Stimulated activated CD4-positive, alpha-beta T cell treated with anti-CD3 and anti-CD28 coated beads, TNF-alpha, amount 100 ng/mL, for 24 hours (primary cell): ENCODE data around the gene LGALS9.

Source experiments
- DNase-seq, 3 experiments: peaks; one replicate each; pipeline ENCODE4 v3.0.0-alpha.2; 2020; ENCODE audit warnings: low read depth in 3 of 3

Gene LGALS9

GRCh38 chr17:27603421-27603770 is 27.6 kb upstream of the LGALS9 start:
- DNase-seq = no peak

GRCh38 chr17:27603880-27604794 is 26.9 kb upstream of the LGALS9 start:
- DNase-seq = no peak

GRCh38 chr17:27605409-27605808 is 25.6 kb upstream of the LGALS9 start:
- DNase-seq = no peak

GRCh38 chr17:27607521-27608091 is 23.4 kb upstream of the LGALS9 start:
- DNase-seq = no peak

GRCh38 chr17:27608328-27609230 is 22.4 kb upstream of the LGALS9 start:
- DNase-seq = no peak

GRCh38 chr17:27609611-27610303 is 21.2 kb upstream of the LGALS9 start:
- no peak for DNase-seq

GRCh38 chr17:27610304-27610677 is 20.7 kb upstream of the LGALS9 start:
- no peak for DNase-seq

- no peak for DNase-seq
Measured at GRCh38 chr17:27612160-27612770, 18.7 kb upstream of the LGALS9 start.

GRCh38 chr17:27613433-27613832 is 17.6 kb upstream of the LGALS9 start:
- no peak for DNase-seq

- no peak for DNase-seq
Measured at GRCh38 chr17:27615121-27615520, 15.9 kb upstream of the LGALS9 start.

- DNase-seq = no peak
Measured at GRCh38 chr17:27616414-27616813, 14.6 kb upstream of the LGALS9 start.

- DNase-seq = no peak
Measured at GRCh38 chr17:27618417-27618816, 12.6 kb upstream of the LGALS9 start.

- DNase-seq = no peak
Measured at GRCh38 chr17:27620721-27621120, 10.3 kb upstream of the LGALS9 start.

GRCh38 chr17:27621536-27621935 is 9.5 kb upstream of the LGALS9 start:
- DNase-seq = no peak

- no peak for DNase-seq
Measured at GRCh38 chr17:27621942-27622559, 8.9 kb upstream of the LGALS9 start.

GRCh38 chr17:27622986-27623385 is 8.0 kb upstream of the LGALS9 start:
- DNase-seq = no peak

- DNase-seq = no peak
Measured at GRCh38 chr17:27623614-27624013, 7.4 kb upstream of the LGALS9 start.

GRCh38 chr17:27624539-27624938 is 6.4 kb upstream of the LGALS9 start:
- no peak for DNase-seq

GRCh38 chr17:27625856-27626255 is 5.1 kb upstream of the LGALS9 start:
- no peak for DNase-seq

- DNase-seq = no peak
Measured at GRCh38 chr17:27627514-27627913, 3.5 kb upstream of the LGALS9 start.

GRCh38 chr17:27628376-27628775 is 2.6 kb upstream of the LGALS9 start:
- DNase-seq = no peak
